GM18505 (cell line): Measurements from ENCODE around the gene CCNF.
"Not testable (repeated sequence)": the region's sequence is repeated elsewhere in the genome, so short reads cannot be mapped to it uniquely, and the experiment has no call there.

Source experiments
- ATAC-seq: cut with Tn5 transposase; IDR thresholded peaks from one replicate; pipeline ENCODE4 v1.9.1; 2021; ENCODE audit not compliant: unreplicated experiment
- POLR2A ChIP-seq: IDR thresholded peaks from 4 replicates; pipeline ENCODE4 v1.6.1; 2011; ENCODE audit warnings: borderline replicate concordance; ENCODE audit not compliant: insufficient read depth, insufficient read length; ENCODE audit errors: extremely low read depth

Gene CCNF

GRCh38 chr16:2429034-2429770 is at the start of gene CCNF:
Gene CCNF, plus strand, starts transcription at chr16:2429447. Its CDS starts 35 bp downstream, at chr16:2429482.
- TF ChIP-seq POLR2A, result peak; percentile 75
- ATAC-seq, result peak; percentile 77

GRCh38 chr16:2383501-2383900 is 45.7 kb upstream of the CCNF start:
- TF ChIP-seq POLR2A, result no peak

GRCh38 chr16:2384426-2384825 is 44.8 kb upstream of the CCNF start:
- TF ChIP-seq POLR2A, result no peak
- ATAC-seq, result no peak

More at GRCh38 chr16:2383501-2383900, 45.7 kb upstream of the CCNF start:
- no peak for ATAC-seq

GRCh38 chr16:2385190-2385836 is 43.9 kb upstream of the CCNF start:
- no peak for TF ChIP-seq POLR2A
- no peak for ATAC-seq

- not testable (repeated sequence) for ATAC-seq
These were observed 43.3 kb upstream of the CCNF start for GRCh38 chr16:2385982-2386381.

- no peak for ATAC-seq
- TF ChIP-seq POLR2A, result no peak
These were observed 42.3 kb upstream of the CCNF start for GRCh38 chr16:2386990-2387389.

- no peak for ATAC-seq
- no peak for TF ChIP-seq POLR2A
These were observed 40.9 kb upstream of the CCNF start for GRCh38 chr16:2388139-2388874.

- TF ChIP-seq POLR2A, result no peak
- ATAC-seq, result no peak
These were observed 40.3 kb upstream of the CCNF start for GRCh38 chr16:2388875-2389433.

GRCh38 chr16:2392025-2392424 is 37.2 kb upstream of the CCNF start:
- TF ChIP-seq POLR2A, result no peak
- no peak for ATAC-seq

- ATAC-seq, result no peak
- no peak for TF ChIP-seq POLR2A
These were observed 30.7 kb upstream of the CCNF start for GRCh38 chr16:2398520-2398919.

GRCh38 chr16:2404099-2404498 is 25.1 kb upstream of the CCNF start:
- ATAC-seq, result no peak

GRCh38 chr16:2415085-2415484 is 14.2 kb upstream of the CCNF start:
- TF ChIP-seq POLR2A, result no peak
- ATAC-seq, result no peak

More at GRCh38 chr16:2404099-2404498, 25.1 kb upstream of the CCNF start:
- no peak for TF ChIP-seq POLR2A

GRCh38 chr16:2420035-2420434 is 9.2 kb upstream of the CCNF start:
- TF ChIP-seq POLR2A, result no peak

More at GRCh38 chr16:2420035-2420434, 9.2 kb upstream of the CCNF start:
- ATAC-seq, result no peak
